HG02970 (cell line): ENCODE measurements around the gene IFI44.

ENCODE experiments used
- ATAC-seq: cut with Tn5 transposase; IDR thresholded peaks from one replicate; pipeline ENCODE4 v1.9.1; 2021; ENCODE audit warnings: mild to moderate bottlenecking, moderate library complexity, moderate number of reproducible peaks; ENCODE audit not compliant: unreplicated experiment, low FRiP score

Gene IFI44

DNA sequence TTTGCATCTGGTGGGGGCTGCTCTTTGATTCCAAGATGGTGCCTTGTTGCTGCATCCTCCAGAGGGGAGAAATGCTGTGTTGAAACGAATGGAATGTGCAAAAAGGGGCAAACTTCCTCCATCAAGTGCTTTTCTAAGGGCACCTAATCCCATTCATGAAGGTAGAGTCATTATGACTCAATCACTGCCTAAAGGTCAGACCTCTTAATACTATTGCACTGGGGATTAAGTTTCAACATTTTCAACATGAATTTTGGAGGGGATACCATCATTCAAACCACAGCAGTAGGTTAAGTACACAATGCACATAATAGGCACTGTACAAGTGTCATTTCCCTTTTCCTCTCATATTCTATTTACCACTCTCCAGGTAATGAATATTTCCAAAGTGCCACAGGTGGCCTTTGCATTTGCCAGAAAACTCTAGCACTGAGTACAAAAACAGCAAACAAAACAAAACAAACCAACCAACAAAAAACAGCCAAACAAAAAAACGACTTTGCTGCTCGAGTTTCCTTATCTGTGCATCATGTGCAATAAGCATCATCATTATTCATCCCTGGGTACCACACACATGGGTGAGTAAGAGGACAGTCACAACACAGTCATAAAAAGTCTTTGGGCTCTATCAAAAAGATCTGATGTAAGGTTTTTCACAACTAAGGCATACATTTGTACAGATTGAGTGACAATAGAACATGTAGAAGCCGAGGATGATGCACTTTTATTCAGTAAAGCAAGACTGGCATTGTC is 42.5 kb downstream of the IFI44 start:
- ATAC-seq: no peak

GRCh38 chr1:78699813-78700212 is 50.2 kb downstream of the IFI44 start:
- ATAC-seq: no peak

DNA sequence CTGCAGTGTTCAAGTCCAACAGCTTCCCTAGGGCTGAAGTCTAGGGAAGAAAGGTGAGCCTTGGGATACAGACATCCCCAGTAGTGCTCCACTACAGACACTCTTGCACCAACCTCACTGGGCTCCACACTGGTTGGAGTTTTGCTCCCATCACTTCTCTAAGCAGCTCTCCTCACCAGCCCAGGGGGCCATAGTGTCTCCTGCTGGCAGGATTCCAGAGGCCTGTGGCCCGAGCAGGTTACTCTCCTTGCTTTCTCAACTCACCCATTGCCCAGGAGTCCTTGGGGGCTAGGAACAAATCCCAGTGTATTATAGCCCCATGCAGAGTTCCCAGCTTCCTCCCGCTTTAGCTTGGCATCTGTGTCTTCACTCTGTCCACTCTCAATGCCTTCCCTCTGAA is 52.8 kb downstream of the IFI44 start:
- ATAC-seq: no peak

- no peak for ATAC-seq
These were observed 54.2 kb downstream of the IFI44 start for GRCh38 chr1:78703806-78704205.

- ATAC-seq: no peak
These were observed 62.9 kb downstream of the IFI44 start for GRCh38 chr1:78712467-78713051.

GRCh38 chr1:78713297-78713696 is 63.7 kb downstream of the IFI44 start:
- ATAC-seq: no peak
